ENCODE results near the gene ANKRD40. TPM values are rescaled to one million over a fixed set of nuclear protein-coding genes. Genes with fewer than 3 reads are reported as not detected.

ANKRD40 gene
- total and polyA plus RNA-seq, 9 of the 15 experiments (the other 6 are each of a cell fraction or from before 2014, with no cell fraction given): 9.0 to 28.9 (median 27.7) TPM

- TF ChIP-seq REST (IDR thresholded peaks at IDR 0.05; ENCODE audit: borderline replicate concordance) (peak; percentile 92), REST (CRISPR knock-in tag; IDR thresholded peaks at IDR 0.05; ENCODE audit: low read depth) (no peak), CXXC5 (CRISPR knock-in tag; IDR thresholded peaks at IDR 0.05) (0 out of 2 replicates have a peak, but pooled peaks have one; percentile 32), ZNF197 (CRISPR knock-in tag; IDR thresholded peaks at IDR 0.05; ENCODE audit: low read depth) (no peak), TEAD4 (IDR thresholded peaks at IDR 0.05; ENCODE audit: low read length) (0 out of 2 replicates have a peak, but pooled peaks have one; percentile 18), TEAD4 (CRISPR knock-in tag; IDR thresholded peaks at IDR 0.05; ENCODE audit: borderline replicate concordance) (no peak), FOXK2 (conservative IDR thresholded peaks at IDR 0.05 in 1 of 2, IDR thresholded peaks at IDR 0.05 in 1 of 2; ENCODE audit: low read depth in 2 of 2) (peak; percentile 38 to 65; a peak in 3 of 4 replicates), ZNF592 (IDR thresholded peaks at IDR 0.05) (no peak), HLTF (IDR thresholded peaks at IDR 0.05) (0 out of 2 replicates have a peak, but pooled peaks have one; percentile 22), HDAC2 (IDR thresholded peaks at IDR 0.05) (peak; percentile 25; the same call in 1 of the 2 replicates), RAD21 (CRISPR knock-in tag; conservative IDR thresholded peaks at IDR 0.05 in 1 of 2, IDR thresholded peaks at IDR 0.05 in 1 of 2) (peak; percentile 90 to 96)
These were observed 26.2 kb downstream of the ANKRD40 start (continued) for GRCh38 chr17:50681263-50682200.
